ENCODE results near the gene HOXA13. TPM values are rescaled to one million over a fixed set of nuclear protein-coding genes. Genes with fewer than 3 reads are reported as not detected.

HOXA13 gene
- total RNA-seq, 6 donors from 2014 or later, result not detected

GRCh38 chr7:27235387-27236311 lies 35.8 kb upstream of the HOXA13 start:
- H3K4me1 ChIP-seq, result peaks cover 7 to 21% (median 20%) of the 10 kb centered on the region in 4 donors
- H3K36me3 ChIP-seq, result no peaks in the 10 kb centered on the region
- peak in 1 of 2 donors; percentile 52 for ATAC-seq (ENCODE audit: low FRiP score in 2 of 2)
- H3K9me3 ChIP-seq, result no peaks in the 10 kb centered on the region
- TF ChIP-seq CTCF (IDR thresholded peaks at IDR 0.05), result peak in 4 of 6 experiments; percentile 11 to 48 (median 22)
- no peak for TF ChIP-seq EP300 (IDR thresholded peaks at IDR 0.05)
- TF ChIP-seq POLR2A (IDR thresholded peaks at IDR 0.05), result no peak
- TF ChIP-seq POLR2AphosphoS5 (IDR thresholded peaks at IDR 0.05), result no peak
- 10 to 37% methylated on average over 5 to 49 of the region's 66 CpGs for WGBS, 2 donors
- H3K27me3 ChIP-seq, result peaks cover 0 to 44% (median 28%) of the 10 kb centered on the region in 4 donors
- peak in 1 of 2 donors; percentile 86 for DNase-seq
- peak overlapping the region in 3 of 4 donors; percentile 20 to 43 (median 41) for H3K4me3 ChIP-seq
- H3K27ac ChIP-seq, result no peak overlapping the region

- ATAC-seq (ENCODE audit: low FRiP score in 2 of 2), result peak in 1 of 2 donors; percentile 26
- WGBS, 2 donors, result 82 to 87% methylated on average over 4 of the region's 4 CpGs
These were observed 29.6 kb upstream of the HOXA13 start for GRCh38 chr7:27229448-27229847.

GRCh38 chr7:27224983-27225934 lies 25.4 kb upstream of the HOXA13 start:
- peaks cover 2 to 53% (median 19%) of the 10 kb centered on the region in 4 donors for H3K27me3 ChIP-seq
- peaks cover 3 to 10% (median 5%) of the 10 kb centered on the region in 4 donors for H3K4me1 ChIP-seq
- peak in 1 of 2 donors; percentile 85 for DNase-seq
- H3K36me3 ChIP-seq, result no peaks in the 10 kb centered on the region
- no peaks in the 10 kb centered on the region for H3K9me3 ChIP-seq
- no peak for ATAC-seq (ENCODE audit: low FRiP score in 2 of 2)
- H3K4me3 ChIP-seq, result no peak overlapping the region
- WGBS, 2 donors, result 8 to 10% methylated on average over 19 to 36 of the region's 61 CpGs
- no peak overlapping the region for H3K27ac ChIP-seq
- no peak for TF ChIP-seq POLR2A (IDR thresholded peaks at IDR 0.05)
- TF ChIP-seq EP300 (IDR thresholded peaks at IDR 0.05), result no peak
- TF ChIP-seq POLR2AphosphoS5 (IDR thresholded peaks at IDR 0.05), result no peak
- TF ChIP-seq CTCF (IDR thresholded peaks at IDR 0.05), result no peak

More at GRCh38 chr7:27229448-27229847, 29.6 kb upstream of the HOXA13 start:
- TF ChIP-seq POLR2AphosphoS5 (IDR thresholded peaks at IDR 0.05), result no peak
- no peak for TF ChIP-seq CTCF (IDR thresholded peaks at IDR 0.05)
- TF ChIP-seq EP300 (IDR thresholded peaks at IDR 0.05), result no peak
- no peak for TF ChIP-seq POLR2A (IDR thresholded peaks at IDR 0.05)
- Histone ChIP-seq H3K4me3 (no peak overlapping the region), H3K36me3 (no peaks in the 10 kb centered on the region), H3K4me1 (peaks cover 0 to 5% (median 4%) of the 10 kb centered on the region in 4 donors), H3K9me3 (no peaks in the 10 kb centered on the region), H3K27me3 (peaks cover 0 to 18% (median 11%) of the 10 kb centered on the region in 4 donors), H3K27ac (no peak overlapping the region)
- DNase-seq, result no peak

GRCh38 chr7:27223941-27224575 lies 24.2 kb upstream of the HOXA13 start:
- no peaks in the 10 kb centered on the region for H3K9me3 ChIP-seq
- TF ChIP-seq POLR2AphosphoS5 (IDR thresholded peaks at IDR 0.05) (no peak), CTCF (IDR thresholded peaks at IDR 0.05) (no peak), POLR2A (IDR thresholded peaks at IDR 0.05) (no peak), EP300 (IDR thresholded peaks at IDR 0.05) (no peak)
- no peak overlapping the region for H3K27ac ChIP-seq
- no peak overlapping the region for H3K4me3 ChIP-seq
- peaks cover 2 to 65% (median 24%) of the 10 kb centered on the region in 4 donors for H3K27me3 ChIP-seq
- H3K36me3 ChIP-seq, result no peaks in the 10 kb centered on the region
- no peak for ATAC-seq (ENCODE audit: low FRiP score in 2 of 2)
- H3K4me1 ChIP-seq, result peaks cover 3 to 11% (median 6%) of the 10 kb centered on the region in 4 donors
- DNase-seq, result no peak

All from upper lobe of left lung (tissue), 6 donors.